ENCODE data around the gene USP10. TPM values are rescaled to one million over a fixed set of nuclear protein-coding genes. Genes with fewer than 3 reads are reported as not detected.
"Not testable (repeated sequence)": the region's sequence is repeated elsewhere in the genome, so short reads cannot be mapped to it uniquely, and the experiment has no call there.

The USP10 gene
- polyA plus RNA-seq, 1 donor = 66.5 TPM

DNA sequence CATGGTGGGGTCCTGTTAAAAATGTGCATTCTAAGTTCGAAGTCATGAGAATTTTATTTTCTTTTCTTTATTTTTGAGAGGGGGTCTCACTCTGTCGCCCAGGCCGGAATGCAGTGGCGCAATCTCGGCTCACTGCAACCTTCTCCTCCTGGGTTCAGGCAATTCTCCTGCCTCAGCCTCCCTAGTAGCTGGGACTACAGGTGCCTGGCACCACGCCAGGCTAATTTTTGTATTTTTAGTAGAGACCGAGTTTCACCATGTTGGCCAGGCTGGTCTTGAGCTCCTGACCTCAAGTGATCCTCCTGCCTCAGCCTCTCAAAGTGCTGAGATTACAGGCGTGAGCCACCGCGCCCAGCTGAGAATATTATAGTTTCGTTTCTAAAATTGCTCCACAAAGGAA lies 48.4 kb downstream of the USP10 start:
- not testable (repeated sequence) for H3K9me3 ChIP-seq (ENCODE audit: control insufficient read depth, low read depth, low read length); DNase-seq; H3K27me3 ChIP-seq (ENCODE audit: control insufficient read depth, insufficient read depth, low read length); H3K27ac ChIP-seq (ENCODE audit: low read length); H3K4me3 ChIP-seq (ENCODE audit: low read length); H3K4me1 ChIP-seq (ENCODE audit: control insufficient read depth, insufficient read depth, low read length)
- peaks cover 21% of the 10 kb centered on the region for H3K36me3 ChIP-seq (ENCODE audit: control insufficient read depth, insufficient read depth, low read length)
- WGBS (ENCODE audit: insufficient coverage, low lambda C conversion rate) = 70% methylated on average over 2 of the region's 11 CpGs

DNA sequence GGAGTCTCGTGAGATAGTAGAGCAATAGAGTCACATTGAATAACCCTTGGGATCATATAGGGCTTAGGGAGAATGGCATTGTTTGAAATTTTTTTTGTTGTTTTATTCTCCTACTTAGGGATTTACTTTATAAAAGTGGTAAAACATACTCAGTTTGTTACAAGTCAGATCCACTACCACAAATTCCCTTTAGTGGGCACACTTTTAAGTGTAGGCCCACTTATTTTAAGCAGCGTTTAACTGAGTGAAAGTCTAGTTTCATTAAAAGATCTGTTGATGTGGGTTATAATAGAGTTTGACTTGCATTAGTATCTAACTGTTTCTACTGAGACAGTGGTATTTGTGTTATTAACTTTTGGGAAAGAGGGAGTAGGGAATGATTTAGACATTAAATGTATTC lies 49.3 kb downstream of the USP10 start:
- no peaks in the 10 kb centered on the region for H3K4me1 ChIP-seq (ENCODE audit: control insufficient read depth, insufficient read depth, low read length)
- no CpG with 5 or more reads among the region's 2 CpGs for WGBS (ENCODE audit: insufficient coverage, low lambda C conversion rate)
- peaks cover 21% of the 10 kb centered on the region for H3K36me3 ChIP-seq (ENCODE audit: control insufficient read depth, insufficient read depth, low read length)
- H3K9me3 ChIP-seq (ENCODE audit: control insufficient read depth, low read depth, low read length) = no peaks in the 10 kb centered on the region
- no peaks in the 10 kb centered on the region for H3K27me3 ChIP-seq (ENCODE audit: control insufficient read depth, insufficient read depth, low read length)
- no peak overlapping the region for H3K4me3 ChIP-seq (ENCODE audit: low read length)
- no peak for DNase-seq
- no peak overlapping the region for H3K27ac ChIP-seq (ENCODE audit: low read length)

DNA sequence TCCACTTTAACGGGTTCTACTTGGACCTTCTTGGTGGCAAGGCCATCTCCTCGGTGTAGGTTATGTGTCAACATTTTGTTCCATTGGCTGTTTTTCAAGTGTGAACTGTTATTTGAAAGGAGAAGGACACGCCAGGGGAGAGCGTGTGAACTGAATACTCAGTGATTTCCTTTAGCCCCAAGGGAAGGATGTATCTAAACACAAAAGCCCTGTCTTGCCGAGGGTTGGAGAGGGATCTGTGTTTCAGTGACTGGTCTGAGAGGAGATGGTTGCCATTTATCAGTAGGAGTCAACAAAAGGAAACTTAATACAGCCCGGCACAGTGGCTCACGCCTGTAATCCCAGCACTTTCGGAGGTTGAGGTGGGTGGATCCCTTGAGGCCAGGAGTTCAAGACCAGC lies 50.0 kb downstream of the USP10 start:
- no peak overlapping the region for H3K4me3 ChIP-seq (ENCODE audit: low read length)
- H3K4me1 ChIP-seq (ENCODE audit: control insufficient read depth, insufficient read depth, low read length) = peaks cover 3% of the 10 kb centered on the region
- peaks cover 17% of the 10 kb centered on the region for H3K36me3 ChIP-seq (ENCODE audit: control insufficient read depth, insufficient read depth, low read length)
- H3K9me3 ChIP-seq (ENCODE audit: control insufficient read depth, low read depth, low read length) = no peaks in the 10 kb centered on the region
- H3K27ac ChIP-seq (ENCODE audit: low read length) = no peak overlapping the region
- WGBS (ENCODE audit: insufficient coverage, low lambda C conversion rate) = no CpG with 5 or more reads among the region's 8 CpGs
- no peaks in the 10 kb centered on the region for H3K27me3 ChIP-seq (ENCODE audit: control insufficient read depth, insufficient read depth, low read length)
- DNase-seq = no peak

DNA sequence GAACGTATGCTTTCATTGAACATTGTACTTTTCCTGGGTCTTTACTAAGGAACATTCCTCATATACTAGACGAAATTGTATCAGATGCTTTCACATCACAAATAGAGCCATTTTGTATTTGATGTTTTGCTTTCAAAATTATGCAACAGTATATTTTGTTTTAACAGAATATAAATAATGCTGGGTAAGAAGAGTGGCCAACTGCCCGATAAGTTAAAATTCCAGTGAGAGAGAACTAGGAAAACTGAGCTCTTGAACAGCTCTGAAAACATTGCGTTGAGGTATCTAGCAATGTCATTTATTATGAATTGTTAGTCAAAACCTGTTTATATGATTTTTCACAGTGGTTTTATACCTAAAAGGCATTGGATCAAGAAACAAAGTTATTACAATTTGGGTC lies 50.8 kb downstream of the USP10 start:
- Histone ChIP-seq H3K4me1 (ENCODE audit: control insufficient read depth, insufficient read depth, low read length) (peaks cover 3% of the 10 kb centered on the region), H3K9me3 (ENCODE audit: control insufficient read depth, low read depth, low read length) (no peaks in the 10 kb centered on the region)

DNA sequence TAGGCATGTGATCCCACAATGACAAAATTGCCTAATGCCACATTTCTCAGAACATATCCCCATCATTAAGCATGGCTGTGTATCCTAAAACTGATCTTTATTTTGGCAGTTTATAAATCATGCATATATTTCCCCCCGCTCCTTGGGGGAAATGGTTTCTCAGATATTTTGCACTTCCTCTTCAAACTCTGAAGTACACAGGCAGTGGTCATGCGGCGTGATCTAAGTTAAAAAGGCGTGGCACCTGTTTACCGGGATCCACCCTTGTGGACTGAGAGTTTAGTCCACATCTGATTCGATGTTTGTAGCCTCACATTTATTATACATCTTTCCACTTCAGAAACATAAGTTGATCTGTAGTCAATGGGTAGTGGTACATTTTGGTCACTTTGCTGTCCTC lies 51.4 kb downstream of the USP10 start:
- no peak overlapping the region for H3K4me3 ChIP-seq (ENCODE audit: low read length)
- peaks cover 3% of the 10 kb centered on the region for H3K4me1 ChIP-seq (ENCODE audit: control insufficient read depth, insufficient read depth, low read length)
- no peaks in the 10 kb centered on the region for H3K27me3 ChIP-seq (ENCODE audit: control insufficient read depth, insufficient read depth, low read length)
- peaks cover 6% of the 10 kb centered on the region for H3K36me3 ChIP-seq (ENCODE audit: control insufficient read depth, insufficient read depth, low read length)
- no peaks in the 10 kb centered on the region for H3K9me3 ChIP-seq (ENCODE audit: control insufficient read depth, low read depth, low read length)
- peak in 1 of 2 donors; percentile 39 for DNase-seq
- WGBS (ENCODE audit: insufficient coverage, low lambda C conversion rate) = 67% methylated on average over 1 of the region's 6 CpGs
- H3K27ac ChIP-seq (ENCODE audit: low read length) = no peak overlapping the region

More for the DNA sequence above, 50.8 kb downstream of the USP10 start:
- Histone ChIP-seq H3K27me3 (ENCODE audit: control insufficient read depth, insufficient read depth, low read length) (no peaks in the 10 kb centered on the region), H3K27ac (ENCODE audit: low read length) (no peak overlapping the region), H3K36me3 (ENCODE audit: control insufficient read depth, insufficient read depth, low read length) (peaks cover 10% of the 10 kb centered on the region), H3K4me3 (ENCODE audit: low read length) (no peak overlapping the region)
- WGBS (ENCODE audit: insufficient coverage, low lambda C conversion rate) = 88% methylated on average over 3 of the region's 4 CpGs
- no peak for DNase-seq

DNA sequence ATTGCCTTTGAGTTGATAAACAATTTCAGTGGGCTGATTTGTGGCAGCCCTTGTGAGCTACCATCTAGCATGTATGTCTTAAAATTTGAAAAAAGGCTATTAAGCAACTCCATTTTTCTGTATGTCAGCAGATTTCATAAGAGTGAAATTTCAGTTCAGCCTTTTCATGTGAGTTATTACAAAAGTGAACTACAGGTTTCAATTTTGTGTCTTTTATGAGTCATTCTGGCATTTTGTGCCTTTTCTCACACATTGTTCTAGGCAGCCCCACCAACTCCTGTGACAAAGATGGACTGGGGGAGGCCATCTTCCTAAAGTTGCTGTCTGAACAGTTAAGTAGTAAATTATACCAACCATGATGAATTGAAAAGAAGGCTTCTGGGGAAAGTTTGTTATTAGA lies 52.1 kb downstream of the USP10 start:
- Histone ChIP-seq H3K4me3 (ENCODE audit: low read length) (no peak overlapping the region), H3K36me3 (ENCODE audit: control insufficient read depth, insufficient read depth, low read length) (peaks cover 3% of the 10 kb centered on the region), H3K27ac (ENCODE audit: low read length) (no peak overlapping the region), H3K9me3 (ENCODE audit: control insufficient read depth, low read depth, low read length) (no peaks in the 10 kb centered on the region), H3K4me1 (ENCODE audit: control insufficient read depth, insufficient read depth, low read length) (peaks cover 3% of the 10 kb centered on the region), H3K27me3 (ENCODE audit: control insufficient read depth, insufficient read depth, low read length) (no peaks in the 10 kb centered on the region)
- DNase-seq = no peak

DNA sequence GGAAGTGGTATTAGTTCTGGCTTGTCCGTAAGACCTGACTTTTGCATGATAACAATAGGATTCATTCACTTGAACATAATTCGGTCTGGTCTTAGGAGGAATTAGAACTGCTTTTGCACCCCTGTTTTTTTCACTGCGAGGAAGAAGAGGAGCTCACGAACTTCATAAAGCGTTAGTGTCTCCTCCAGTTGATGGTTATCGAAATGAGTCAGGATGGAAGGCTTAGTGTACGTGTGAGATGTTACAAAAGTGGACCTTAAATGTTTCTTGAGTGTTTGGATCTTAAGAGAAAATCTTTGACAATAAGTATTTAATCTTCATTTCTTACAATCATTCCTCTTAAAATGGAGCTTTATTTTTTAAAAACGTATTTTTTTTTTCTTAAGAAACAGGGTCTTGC lies 52.8 kb downstream of the USP10 start:
- Histone ChIP-seq H3K27ac (ENCODE audit: low read length) (no peak overlapping the region), H3K4me3 (ENCODE audit: low read length) (no peak overlapping the region), H3K27me3 (ENCODE audit: control insufficient read depth, insufficient read depth, low read length) (no peaks in the 10 kb centered on the region), H3K4me1 (ENCODE audit: control insufficient read depth, insufficient read depth, low read length) (peaks cover 3% of the 10 kb centered on the region), H3K9me3 (ENCODE audit: control insufficient read depth, low read depth, low read length) (no peaks in the 10 kb centered on the region), H3K36me3 (ENCODE audit: control insufficient read depth, insufficient read depth, low read length) (peaks cover 3% of the 10 kb centered on the region)
- DNase-seq = no peak
- 94% methylated on average over 4 of the region's 8 CpGs for WGBS (ENCODE audit: insufficient coverage, low lambda C conversion rate)

DNA sequence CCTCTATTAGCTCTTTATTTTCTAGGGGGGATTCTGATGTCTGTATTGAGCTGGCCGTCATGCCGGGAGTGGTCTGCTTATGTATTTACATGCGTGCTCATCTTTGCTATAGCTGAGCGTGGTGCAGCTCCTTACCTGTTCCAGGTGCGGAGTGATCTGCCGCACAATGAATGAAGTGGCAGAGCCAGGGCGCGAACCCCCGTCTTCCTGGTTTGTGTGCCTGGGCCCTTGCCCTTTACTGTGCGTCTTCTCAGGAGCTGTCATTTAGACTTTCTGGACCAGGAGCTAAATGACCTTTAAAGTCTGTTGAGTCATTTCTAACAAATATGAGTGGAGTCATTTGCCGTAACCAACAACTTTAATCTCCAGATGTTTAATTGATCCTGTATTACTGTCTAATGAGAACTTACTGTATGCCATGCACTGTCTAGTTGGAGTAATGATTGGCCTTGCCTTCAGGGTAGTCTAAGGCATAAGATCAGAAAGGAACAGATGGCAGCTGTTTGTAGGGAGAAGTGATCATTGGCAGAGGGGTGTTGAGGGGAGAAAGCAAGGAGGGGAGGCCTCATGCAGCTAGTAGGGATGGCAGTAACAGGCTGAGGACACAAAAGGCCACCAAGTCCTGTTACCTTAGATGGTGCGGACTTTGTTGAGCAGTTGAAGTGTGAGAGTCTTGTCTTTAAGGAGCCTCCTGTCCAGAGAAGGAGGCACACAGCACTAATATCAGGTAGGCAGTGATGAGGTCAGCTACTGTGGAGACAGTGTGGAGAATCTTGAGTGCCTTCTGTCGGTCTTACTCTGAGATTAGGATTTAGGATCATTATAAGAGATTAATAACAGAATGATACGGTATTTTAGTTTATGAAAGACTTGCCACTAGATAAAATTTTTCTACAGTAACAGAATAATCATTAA lies 53.9 kb downstream of the USP10 start:
- WGBS (ENCODE audit: insufficient coverage, low lambda C conversion rate) = 80% methylated on average over 1 of the region's 14 CpGs
- peaks cover 4% of the 10 kb centered on the region for H3K36me3 ChIP-seq (ENCODE audit: control insufficient read depth, insufficient read depth, low read length)
- H3K4me3 ChIP-seq (ENCODE audit: low read length) = no peak overlapping the region
- no peaks in the 10 kb centered on the region for H3K27me3 ChIP-seq (ENCODE audit: control insufficient read depth, insufficient read depth, low read length)
- H3K9me3 ChIP-seq (ENCODE audit: control insufficient read depth, low read depth, low read length) = no peaks in the 10 kb centered on the region
- H3K27ac ChIP-seq (ENCODE audit: low read length) = no peak overlapping the region
- peaks cover 3% of the 10 kb centered on the region for H3K4me1 ChIP-seq (ENCODE audit: control insufficient read depth, insufficient read depth, low read length)
- no peak for DNase-seq

DNA sequence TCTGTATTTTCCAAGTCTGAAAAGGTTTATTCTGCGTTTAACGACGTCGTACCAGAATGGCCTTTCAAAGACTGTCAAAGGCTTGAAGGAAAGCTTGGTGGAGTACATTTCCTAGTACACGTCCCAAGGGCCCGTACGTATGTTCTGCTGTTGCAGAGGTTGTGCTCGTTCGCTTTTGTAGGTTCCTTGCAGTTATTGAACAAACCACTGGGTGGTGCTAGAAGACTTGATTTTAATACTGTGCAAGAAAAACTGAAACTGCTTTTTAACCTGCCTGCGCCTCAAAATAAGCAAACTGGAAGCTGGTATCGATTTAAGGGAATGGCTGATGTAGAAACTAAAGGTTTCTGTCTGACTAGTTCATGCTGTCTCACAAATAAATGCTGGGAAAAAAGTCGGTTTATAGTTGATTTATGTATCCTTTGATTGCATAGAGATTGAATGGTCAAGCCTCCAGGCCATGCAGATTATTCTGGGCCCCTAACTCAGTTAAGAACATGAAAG lies 54.6 kb downstream of the USP10 start:
- no peak overlapping the region for H3K4me3 ChIP-seq (ENCODE audit: low read length)
- H3K27me3 ChIP-seq (ENCODE audit: control insufficient read depth, insufficient read depth, low read length) = no peaks in the 10 kb centered on the region
- H3K36me3 ChIP-seq (ENCODE audit: control insufficient read depth, insufficient read depth, low read length) = peaks cover 5% of the 10 kb centered on the region
- H3K4me1 ChIP-seq (ENCODE audit: control insufficient read depth, insufficient read depth, low read length) = peaks cover 3% of the 10 kb centered on the region
- no CpG with 5 or more reads among the region's 12 CpGs for WGBS (ENCODE audit: insufficient coverage, low lambda C conversion rate)
- peak; percentile 77 to 84 for DNase-seq
- H3K9me3 ChIP-seq (ENCODE audit: control insufficient read depth, low read depth, low read length) = no peaks in the 10 kb centered on the region
- peak overlapping the region; percentile 9 for H3K27ac ChIP-seq (ENCODE audit: low read length)

DNA sequence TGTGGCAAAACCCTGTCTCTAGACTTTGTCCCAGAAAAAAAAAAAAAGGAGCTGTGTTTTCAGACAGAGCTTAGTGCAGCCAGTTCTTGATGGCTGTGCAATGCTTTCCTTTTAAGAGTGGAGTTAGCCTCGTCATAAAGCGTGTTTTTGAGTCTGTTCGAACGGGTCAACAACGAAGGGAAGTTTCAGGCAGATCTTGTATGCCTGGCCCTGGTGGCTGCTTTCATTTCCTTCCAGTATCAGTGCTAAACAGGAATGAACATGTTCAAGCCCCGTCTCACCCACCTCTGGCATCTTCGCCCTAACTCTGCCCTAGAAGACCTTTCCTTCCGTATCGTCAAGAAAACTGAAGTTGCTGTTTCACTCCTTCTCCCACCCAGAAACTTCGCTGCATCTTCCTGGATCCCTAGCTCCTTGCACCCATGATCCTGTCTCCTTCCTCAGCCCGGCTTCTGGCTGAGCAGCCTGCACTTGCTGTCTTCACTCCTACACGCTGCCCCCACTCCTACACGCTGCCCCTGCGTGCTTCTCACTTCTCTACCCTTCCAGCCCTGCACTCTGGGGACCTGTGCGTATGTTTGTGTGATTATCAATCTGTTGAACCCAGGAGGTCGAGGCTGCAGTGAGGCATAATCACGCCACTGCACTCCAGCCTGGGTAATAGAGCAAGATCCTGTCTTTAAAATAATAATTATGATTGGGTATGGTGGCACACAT lies 55.3 kb downstream of the USP10 start:
- Histone ChIP-seq H3K27ac (ENCODE audit: low read length) (peak overlapping the region; percentile 9), H3K36me3 (ENCODE audit: control insufficient read depth, insufficient read depth, low read length) (peaks cover 7% of the 10 kb centered on the region), H3K9me3 (ENCODE audit: control insufficient read depth, low read depth, low read length) (no peaks in the 10 kb centered on the region), H3K27me3 (ENCODE audit: control insufficient read depth, insufficient read depth, low read length) (no peaks in the 10 kb centered on the region), H3K4me1 (ENCODE audit: control insufficient read depth, insufficient read depth, low read length) (peaks cover 3% of the 10 kb centered on the region), H3K4me3 (ENCODE audit: low read length) (no peak overlapping the region)
- DNase-seq = no peak
- WGBS (ENCODE audit: insufficient coverage, low lambda C conversion rate) = no CpG with 5 or more reads among the region's 17 CpGs
